Panc1 (cell line): ENCODE results near the gene BRWD1. TPM values are rescaled to one million over a fixed set of nuclear protein-coding genes. Genes with fewer than 3 reads are reported as not detected.
"Not testable (repeated sequence)": the region's sequence is repeated elsewhere in the genome, so short reads cannot be mapped to it uniquely, and the experiment has no call there.

Experiments
- ATAC-seq: fragments of 200-7000 bp; cut with Tn5 transposase; 2 replicates; pipeline ENCODE4 v1.9.1; 2020; ENCODE audit warnings: mild to moderate bottlenecking, moderate library complexity
- BruUV-seq: library from RNA; stranded (reverse); fragments of 400-500 nt; replicated peaks from 2 replicates; lab custom pipeline; 2021; lab: Mats Ljungman, UMichigan
- CTCF ChIA-PET: fragments of 300-600 bp; sonication (Branson Sonifier 250); formaldehyde crosslinking; loops from one replicate; lab custom pipeline; 2022; ENCODE audit warnings: antibody characterized with exemption; lab: Charles Lee
- POLR2A ChIA-PET: fragments of 300-600 bp; sonication (Branson Sonifier 250); formaldehyde crosslinking; loops from one replicate; lab custom pipeline; 2022; ENCODE audit warnings: antibody characterized with exemption; lab: Charles Lee
- DNase-seq: peaks from one replicate; pipeline ENCODE4 v3.0.0-alpha.2; 2010; ENCODE audit warnings: low read depth, low spot score
- H3K27ac ChIP-seq: 2 replicates; pipeline ENCODE4 v1.5.1; 2011; ENCODE audit warnings: mild to moderate bottlenecking, low read length, inconsistent platforms
- H3K27me3 ChIP-seq: fragments of 200-500 bp; sonication (Bioruptor generic); 2 replicates; pipeline ENCODE4 v1.6.0; 2014; ENCODE audit warnings: low read length, inconsistent platforms; ENCODE audit not compliant: control insufficient read depth, insufficient read depth
- H3K36me3 ChIP-seq: fragments of 200-500 bp; sonication (Bioruptor generic); 2 replicates; pipeline ENCODE4 v1.5.1; 2014; ENCODE audit warnings: inconsistent platforms, mild to moderate bottlenecking, low read length, moderate library complexity; ENCODE audit not compliant: control insufficient read depth, insufficient read depth
- H3K4me1 ChIP-seq: 2 replicates; pipeline ENCODE4 v1.5.1; 2011; ENCODE audit warnings: inconsistent platforms, mild to moderate bottlenecking, low read length, moderate library complexity; ENCODE audit not compliant: control insufficient read depth, insufficient read depth
- H3K4me3 ChIP-seq, 2 experiments: 2 replicates each; pipeline ENCODE4 v1.5.1; 2011 to 2012; ENCODE audit warnings: low read depth in 2 of 2, low read length in 2 of 2, mild to moderate bottlenecking in 2 of 2, inconsistent platforms in 1 of 2, moderate library complexity in 1 of 2
- H3K9me3 ChIP-seq: fragments of 200-500 bp; sonication (Bioruptor generic); 2 replicates; pipeline ENCODE4 v1.5.1; 2014; ENCODE audit warnings: low read depth, mild to moderate bottlenecking, inconsistent platforms, low read length, moderate library complexity; ENCODE audit not compliant: control insufficient read depth, insufficient read depth
- CTCF ChIP-seq: fragments of 450-650 bp; IDR thresholded peaks from 2 replicates; pipeline ENCODE4 v1.5.1; 2017; ENCODE audit warnings: mild to moderate bottlenecking
- POLR2AphosphoS5 ChIP-seq: IDR thresholded peaks from 2 replicates; pipeline ENCODE4 v1.6.1; 2012; ENCODE audit warnings: mild to moderate bottlenecking, low read depth, low read length, moderate library complexity
- REST ChIP-seq, 2 experiments: IDR thresholded peaks; 2 replicates each; pipeline ENCODE4 v1.6.1; 2011 to 2012; ENCODE audit warnings: low read depth in 2 of 2, control low read depth in 1 of 2, low read length in 1 of 2, mild to moderate bottlenecking in 1 of 2, moderate library complexity in 1 of 2; ENCODE audit not compliant: insufficient read depth in 1 of 2
- SIN3A ChIP-seq: IDR thresholded peaks from 2 replicates; pipeline ENCODE4 v1.6.1; 2012; ENCODE audit warnings: low read depth, mild to moderate bottlenecking, low read length, moderate library complexity, borderline replicate concordance; ENCODE audit not compliant: insufficient read depth
- TCF7L2 ChIP-seq: IDR thresholded peaks from 2 replicates; pipeline ENCODE4 v1.6.1; 2011; ENCODE audit warnings: mild to moderate bottlenecking, low read depth, low read length, inconsistent platforms
- in situ Hi-C: cut with HindIII; loops from 2 replicates; pipeline ENCODE4 v1.10.0; 2016; ENCODE audit warnings: low sequenced_read_pairs, low pct_unique_long_range_greater_than_20kb
- intact Hi-C: fragments of 100-400 bp; cut with micrococcal nuclease; formaldehyde crosslinking; loops from one replicate; pipeline ENCODE4 v1.10.0; 2022; ENCODE audit not compliant: unreplicated experiment
- total RNA-seq: library from RNA; stranded (reverse); gene quantifications from one replicate; pipeline ENCODE4 v1.2.1, GENCODE V29; 2021; ENCODE audit not compliant: unreplicated experiment

BRWD1 gene
- total RNA-seq, 1 experiment from 2014 or later, result 26.2 TPM

- CTCF ChIA-PET, result no interaction called here
- DNase-seq, result no peak
- intact Hi-C loops, result no loop called here
- POLR2A ChIA-PET, result no interaction called here
- in situ Hi-C loops, result no loop called here
- TF ChIP-seq CTCF (no peak), TCF7L2 (no peak), POLR2AphosphoS5 (no peak), SIN3A (no peak), REST (IDR thresholded peaks at IDR 0.05; ENCODE audit: insufficient read depth in 1 of 2, low read depth in 2 of 2, low read length in 1 of 2) (no peak)
- Histone ChIP-seq H3K4me3 (no peak overlapping the region), H3K27ac (no peak overlapping the region), H3K27me3 (no peaks in the 10 kb centered on the region), H3K36me3 (peaks cover 13% of the 10 kb centered on the region; the same call in 1 of the 2 replicates), H3K9me3 (no peaks in the 10 kb centered on the region), H3K4me1 (no peaks in the 10 kb centered on the region)
- no TSS peak for BruUV-seq
- ATAC-seq, result no peak
These were observed 91.4 kb downstream of the BRWD1 start for GRCh38 chr21:39221997-39222486.

GRCh38 chr21:39221282-39221996 lies 92.0 kb downstream of the BRWD1 start:
- peaks cover 13% of the 10 kb centered on the region; the same call in 1 of the 2 replicates for H3K36me3 ChIP-seq
- in situ Hi-C loops, result no loop called here
- ChIA-PET CTCF (no interaction called here), POLR2A (no interaction called here)
- no peak overlapping the region for H3K27ac ChIP-seq
- H3K4me1 ChIP-seq, result no peaks in the 10 kb centered on the region
- DNase-seq (no peak), ATAC-seq (no peak)
- no peaks in the 10 kb centered on the region for H3K27me3 ChIP-seq
- H3K4me3 ChIP-seq, result no peak overlapping the region
- no peaks in the 10 kb centered on the region for H3K9me3 ChIP-seq
- no TSS peak for BruUV-seq
- intact Hi-C loops, result no loop called here
- TF ChIP-seq SIN3A (no peak), REST (IDR thresholded peaks at IDR 0.05; ENCODE audit: insufficient read depth in 1 of 2, low read depth in 2 of 2, low read length in 1 of 2) (no peak), POLR2AphosphoS5 (no peak), TCF7L2 (no peak), CTCF (no peak)

GRCh38 chr21:39220875-39221274 lies 92.6 kb downstream of the BRWD1 start:
- H3K9me3 ChIP-seq, in situ Hi-C loops, DNase-seq, H3K4me3 ChIP-seq, POLR2A ChIA-PET, ATAC-seq, CTCF ChIA-PET, H3K27me3 ChIP-seq, intact Hi-C loops, H3K27ac ChIP-seq, H3K4me1 ChIP-seq, BruUV-seq: not testable (repeated sequence)
- peaks cover 13% of the 10 kb centered on the region; the same call in 1 of the 2 replicates for H3K36me3 ChIP-seq
